Uterus (tissue), 4 donors: ENCODE measurements around the gene GMCL1. TPM values are rescaled to one million over a fixed set of nuclear protein-coding genes. Genes with fewer than 3 reads are reported as not detected.

Source experiments
- DNase-seq, 2 donors: peaks; one replicate each; pipeline ENCODE4 v3.0.0-alpha.2; 2019 to 2020
- H3K27ac ChIP-seq, 2 donors: fragments of 200-600 bp; sonication (generic); 1 replicate in 1 of 2; 2 replicates in 1 of 2; pipeline ENCODE4 v1.5.1; 2016 to 2018
- H3K27me3 ChIP-seq, 2 donors: fragments of 200-600 bp; sonication (generic); one replicate each; pipeline ENCODE4 v1.5.1; 2018 to 2019; ENCODE audit warnings: control low read depth in 1 of 2
- H3K36me3 ChIP-seq, 2 donors: fragments of 200-600 bp; sonication (generic); one replicate each; pipeline ENCODE4 v1.5.1; 2019; ENCODE audit warnings: control low read depth in 1 of 2
- H3K4me1 ChIP-seq, 2 donors: fragments of 200-600 bp; sonication (generic); one replicate each; pipeline ENCODE4 v1.5.1; 2018 to 2019; ENCODE audit warnings: control low read depth in 1 of 2
- H3K4me3 ChIP-seq, 2 donors: fragments of 200-600 bp; sonication (generic); 1 replicate in 1 of 2; 2 replicates in 1 of 2; pipeline ENCODE4 v1.5.1; 2018 to 2019; ENCODE audit warnings: mild to moderate bottlenecking in 1 of 2
- H3K9me3 ChIP-seq, 2 donors: fragments of 200-600 bp; sonication (generic); one replicate each; pipeline ENCODE4 v1.5.1; 2019; ENCODE audit warnings: control low read depth in 1 of 2
- CTCF ChIP-seq, 4 experiments: fragments of 200-600 bp in 2 of 4; fragments of 450-650 bp in 2 of 4; sonication (generic) in 2 of 4; IDR thresholded peaks; one replicate each; pipeline ENCODE4 v1.5.1; 2016 to 2019; ENCODE audit warnings: antibody characterized with exemption in 4 of 4, mild to moderate bottlenecking in 2 of 4, moderate library complexity in 1 of 4
- POLR2A ChIP-seq, 2 donors: fragments of 450-650 bp; IDR thresholded peaks; one replicate each; pipeline ENCODE4 v1.6.1; 2016; ENCODE audit warnings: antibody characterized with exemption in 2 of 2, mild to moderate bottlenecking in 1 of 2, moderate library complexity in 1 of 2
- intact Hi-C: fragments of 100-400 bp; cut with DNase I; formaldehyde crosslinking; loops from one replicate; pipeline ENCODE4 v1.15.1; 2023; ENCODE audit warnings: low total_unique reads
- total RNA-seq, 4 donors: library from RNA; depleted of rRNA in 3 of 4; stranded (reverse); fragments of >200 nt in 3 of 4; gene quantifications; one replicate each; pipeline versions ENCODE4 v1.1.0 to v1.2.4, GENCODE V29; 2014 to 2023
- donor health status: DM: yes; HTN: yes; CAD: no.

Gene GMCL1
- total RNA-seq, 4 donors from 2014 or later, result 5.6 to 23.3 (median 16.1) TPM

DNA sequence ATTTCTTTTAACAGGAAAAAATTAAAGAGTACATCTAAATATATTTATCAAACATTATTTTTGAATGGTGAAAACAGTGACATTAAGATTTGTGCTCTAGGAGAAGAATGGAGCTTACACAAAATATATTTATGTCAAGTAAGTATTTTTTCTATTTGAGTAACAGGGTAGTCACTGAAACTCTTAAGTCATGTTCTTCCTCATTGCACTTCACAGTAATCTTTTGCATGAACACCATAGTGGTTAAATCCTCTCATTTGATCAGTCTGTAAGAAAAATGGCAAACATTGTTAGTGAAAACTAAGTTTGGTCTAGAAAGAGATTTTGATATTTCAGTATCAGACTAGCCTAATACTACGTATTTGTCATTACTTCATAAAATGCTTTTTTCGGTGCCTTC lies 8.1 kb downstream of the GMCL1 start:
- H3K36me3 ChIP-seq, result no peaks in the 10 kb centered on the region
- H3K9me3 ChIP-seq, result no peaks in the 10 kb centered on the region
- intact Hi-C loops, result no loop called here
- H3K4me1 ChIP-seq, result no peaks in the 10 kb centered on the region
- no peak overlapping the region for H3K4me3 ChIP-seq
- no peaks in the 10 kb centered on the region for H3K27me3 ChIP-seq
- H3K27ac ChIP-seq, result no peak overlapping the region
- no peak for DNase-seq
- TF ChIP-seq CTCF (IDR thresholded peaks at IDR 0.05) (no peak), POLR2A (IDR thresholded peaks at IDR 0.05) (no peak)

- DNase-seq, result no peak
- intact Hi-C loops, result no loop called here
- Histone ChIP-seq H3K36me3 (no peaks in the 10 kb centered on the region), H3K27me3 (no peaks in the 10 kb centered on the region), H3K4me1 (no peaks in the 10 kb centered on the region), H3K27ac (no peak overlapping the region), H3K4me3 (no peak overlapping the region), H3K9me3 (no peaks in the 10 kb centered on the region)
- TF ChIP-seq CTCF (IDR thresholded peaks at IDR 0.05) (no peak), POLR2A (IDR thresholded peaks at IDR 0.05) (no peak)
Measured at GRCh38 chr2:69843993-69844392, 14.5 kb downstream of the GMCL1 start.

GRCh38 chr2:69844560-69844959 lies 15.1 kb downstream of the GMCL1 start:
- Histone ChIP-seq H3K4me3 (no peak overlapping the region), H3K4me1 (no peaks in the 10 kb centered on the region), H3K27ac (no peak overlapping the region), H3K9me3 (no peaks in the 10 kb centered on the region), H3K27me3 (no peaks in the 10 kb centered on the region), H3K36me3 (no peaks in the 10 kb centered on the region)
- intact Hi-C loops, result no loop called here
- DNase-seq, result no peak
- TF ChIP-seq POLR2A (IDR thresholded peaks at IDR 0.05), result no peak
- no peak for TF ChIP-seq CTCF (IDR thresholded peaks at IDR 0.05)

GRCh38 chr2:69846182-69847067 lies 17.0 kb downstream of the GMCL1 start:
- intact Hi-C loops, result no loop called here
- no peak overlapping the region for H3K4me3 ChIP-seq
- H3K4me1 ChIP-seq, result no peaks in the 10 kb centered on the region
- H3K9me3 ChIP-seq, result no peaks in the 10 kb centered on the region
- H3K36me3 ChIP-seq, result no peaks in the 10 kb centered on the region
- no peak overlapping the region for H3K27ac ChIP-seq
- no peak for TF ChIP-seq POLR2A (IDR thresholded peaks at IDR 0.05)
- TF ChIP-seq CTCF (IDR thresholded peaks at IDR 0.05), result no peak
- no peaks in the 10 kb centered on the region for H3K27me3 ChIP-seq
- no peak for DNase-seq

GRCh38 chr2:69847068-69847828 lies 17.8 kb downstream of the GMCL1 start:
- no peaks in the 10 kb centered on the region for H3K36me3 ChIP-seq
- no peaks in the 10 kb centered on the region for H3K9me3 ChIP-seq
- TF ChIP-seq CTCF (IDR thresholded peaks at IDR 0.05), result no peak
- TF ChIP-seq POLR2A (IDR thresholded peaks at IDR 0.05), result no peak
- DNase-seq, result no peak
- no peaks in the 10 kb centered on the region for H3K27me3 ChIP-seq
- no peak overlapping the region for H3K4me3 ChIP-seq
- no peaks in the 10 kb centered on the region for H3K4me1 ChIP-seq
- intact Hi-C loops, result no loop called here
- no peak overlapping the region for H3K27ac ChIP-seq
